K562 (cell line): ENCODE data around the gene HMX2. TPM values are rescaled to one million over a fixed set of nuclear protein-coding genes. Genes with fewer than 3 reads are reported as not detected.
A peak's percentile ranks its signal among the peaks of the same experiment; 100 is the strongest.

Experiments used
- BACH1 ChIP-seq: fragments of 200-800 bp; sonication (Bioruptor generic); IDR thresholded peaks from 2 replicates; pipeline ENCODE4 v1.6.1; 2016; ENCODE audit warnings: missing genetic modification characterization, missing compliant biosample characterization
- ERF ChIP-seq: fragments of 450-650 bp; formaldehyde crosslinking; IDR thresholded peaks from 2 replicates; pipeline ENCODE4 v1.4.0; 2020; ENCODE audit warnings: mild to moderate bottlenecking, mixed read lengths
- FOS ChIP-seq: IDR thresholded peaks from 3 replicates; pipeline ENCODE4 v1.6.1; 2011; ENCODE audit not compliant: insufficient read length; ENCODE audit errors: extremely low read depth
- FOXJ3 ChIP-seq: sonication (generic); formaldehyde crosslinking; IDR thresholded peaks from 2 replicates; pipeline ENCODE4 v1.4.0; 2020; ENCODE audit warnings: mild to moderate bottlenecking, missing genetic modification reagents
- HCFC1 ChIP-seq: IDR thresholded peaks from 2 replicates; pipeline ENCODE4 v1.6.1; 2012; ENCODE audit warnings: low read depth, low read length, improper control_type of control experiment
- HSF4 ChIP-seq: fragments of 250-450 bp; sonication (Bioruptor Pico); IDR thresholded peaks from 2 replicates; pipeline ENCODE4 v2.1.2; 2022; ENCODE audit warnings: mild to moderate bottlenecking, moderate library complexity, borderline replicate concordance
- MTF1 ChIP-seq: fragments of 250-450 bp; sonication (Bioruptor Pico); IDR thresholded peaks from 2 replicates; pipeline ENCODE4 v1.9.0; 2021; ENCODE audit warnings: moderate library complexity, mild to moderate bottlenecking, inconsistent platforms, borderline replicate concordance
- XRCC5 ChIP-seq: fragments of 200-400 bp; formaldehyde crosslinking; IDR thresholded peaks from 2 replicates; pipeline ENCODE4 v1.6.1; 2017; ENCODE audit warnings: low read depth, mild to moderate bottlenecking, low read length
- ZC3H4 ChIP-seq: sonication (generic); formaldehyde crosslinking; IDR thresholded peaks from 2 replicates; pipeline ENCODE4 v1.9.0; 2021; ENCODE audit warnings: missing genetic modification reagents, borderline replicate concordance
- ZFP1 ChIP-seq: fragments of 450-650 bp; formaldehyde crosslinking; IDR thresholded peaks from 2 replicates; pipeline ENCODE4 v1.4.0; 2020; ENCODE audit warnings: mild to moderate bottlenecking, mixed read lengths
- ZNF140 ChIP-seq: fragments of 250-450 bp; sonication (Bioruptor Pico); IDR thresholded peaks from 2 replicates; pipeline ENCODE4 v1.8.0; 2021; ENCODE audit warnings: moderate library complexity, mild to moderate bottlenecking, inconsistent platforms
- ZNF311 ChIP-seq: fragments of 250-450 bp; sonication (Bioruptor Pico); IDR thresholded peaks from 2 replicates; pipeline ENCODE4 v1.4.0; 2020; ENCODE audit warnings: mild to moderate bottlenecking, moderate library complexity
- ZNF79 ChIP-seq: fragments of 250-450 bp; sonication (Bioruptor Pico); IDR thresholded peaks from 2 replicates; pipeline ENCODE4 v1.4.0; 2020; ENCODE audit warnings: low read depth, mild to moderate bottlenecking, moderate library complexity
- polyA plus RNA-seq, 8 experiments: library from polyadenylated mRNA; depleted of rRNA in 4 of 8; stranded (reverse) in 5 of 8; unstranded in 3 of 8; fragments of >200 nt; fragmentation: Nextera tagmentation in 2 of 8; fragmentation: Illumina TruSeq in 1 of 8; extraction: Ambion mirVana in 2 of 8; extraction: Trizol in 1 of 8; gene quantifications; 2 replicates each; pipeline versions ENCODE4 v1.2.1 to v1.2.3, GENCODE V29; 2011 to 2014; ENCODE audit warnings: inconsistent platforms in 1 of 8, missing spikeins in 1 of 8
- total RNA-seq, 7 experiments: library from RNA; depleted of rRNA in 6 of 7; stranded (reverse); fragments of >200 nt in 6 of 7; fragmentation: Illumina TruSeq in 2 of 7; extraction: Trizol in 2 of 7; gene quantifications; 2 replicates each; pipeline versions ENCODE4 v1.2.1 to v1.2.3, GENCODE V29; 2011 to 2021; ENCODE audit warnings: low replicate concordance in 1 of 7
- TF ChIP-seq, protein P1 (sequence below): fragments of 250-450 bp; sonication (Bioruptor Pico); IDR thresholded peaks from 2 replicates; pipeline ENCODE4 v1.4.0; 2020; ENCODE audit warnings: borderline replicate concordance
- TF ChIP-seq, protein P2 (sequence below): sonication (generic); formaldehyde crosslinking; IDR thresholded peaks from 2 replicates; pipeline ENCODE4 v1.8.0; 2023; ENCODE audit warnings: missing genetic modification reagents, mild to moderate bottlenecking, borderline replicate concordance
- TF ChIP-seq, protein P3 (sequence below): fragments of 450-650 bp; IDR thresholded peaks from 2 replicates; pipeline ENCODE4 v1.6.1; 2018; ENCODE audit warnings: mild to moderate bottlenecking, low read depth; ENCODE audit not compliant: partially characterized antibody
- TF ChIP-seq, protein P4 (sequence below): fragments of 150-350 bp; conservative IDR thresholded peaks from 2 replicates; pipeline ENCODE4 v1.6.1; 2014; ENCODE audit warnings: low read length

Gene HMX2
- total and polyA plus RNA-seq, 9 of the 15 experiments (the other 6 are each of a cell fraction or from before 2014, with no cell fraction given), result 0.07 to 0.58 (median 0.09) TPM; not detected in 2

DNA sequence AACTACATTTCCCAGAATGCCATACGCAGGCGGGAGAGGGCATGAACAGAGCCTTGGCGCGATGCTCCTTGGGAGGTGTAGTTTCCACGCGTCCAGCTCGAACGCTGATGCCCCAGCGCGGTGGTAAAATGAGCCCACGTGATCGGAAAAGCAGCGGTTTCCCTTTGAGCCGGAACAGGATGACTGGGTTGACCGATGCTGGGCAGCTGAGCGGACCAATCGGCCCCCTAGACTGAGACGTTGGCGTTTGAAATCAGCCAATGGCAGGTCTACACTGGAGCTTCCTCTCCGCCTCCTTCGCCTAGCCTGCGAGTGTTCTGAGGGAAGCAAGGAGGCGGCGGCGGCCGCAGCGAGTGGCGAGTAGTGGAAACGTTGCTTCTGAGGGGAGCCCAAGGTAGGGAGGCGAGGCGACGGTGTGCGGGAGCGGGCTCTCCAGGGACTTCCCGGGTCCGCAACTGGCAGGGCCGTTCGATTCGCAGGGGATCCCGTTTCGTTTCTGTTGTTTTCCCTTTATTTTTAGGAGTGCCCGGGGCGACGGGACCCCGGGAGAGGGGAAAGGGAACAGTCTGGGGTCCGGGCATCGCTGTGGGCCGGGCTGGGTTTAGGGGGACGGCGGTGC, 6.3 kb downstream of the HMX2 start, which contains the start of gene BUB3 (continued):
- TF ChIP-seq ZNF140 (CRISPR knock-in tag) (no peak), ZFP1 (CRISPR knock-in tag) (no peak), FOXJ3 (CRISPR knock-in tag) (no peak), MTF1 (CRISPR knock-in tag) (no peak), FOS (peak; percentile 89), BACH1 (tag) (no peak; the same call in 1 of the 2 replicates), HCFC1 (peak; percentile 98), XRCC5 (no peak), ZNF311 (CRISPR knock-in tag) (no peak), ZC3H4 (no peak), ERF (CRISPR knock-in tag) (no peak), ZNF79 (no peak), HSF4 (CRISPR knock-in tag) (no peak)
- TF ChIP-seq, protein P1, sequence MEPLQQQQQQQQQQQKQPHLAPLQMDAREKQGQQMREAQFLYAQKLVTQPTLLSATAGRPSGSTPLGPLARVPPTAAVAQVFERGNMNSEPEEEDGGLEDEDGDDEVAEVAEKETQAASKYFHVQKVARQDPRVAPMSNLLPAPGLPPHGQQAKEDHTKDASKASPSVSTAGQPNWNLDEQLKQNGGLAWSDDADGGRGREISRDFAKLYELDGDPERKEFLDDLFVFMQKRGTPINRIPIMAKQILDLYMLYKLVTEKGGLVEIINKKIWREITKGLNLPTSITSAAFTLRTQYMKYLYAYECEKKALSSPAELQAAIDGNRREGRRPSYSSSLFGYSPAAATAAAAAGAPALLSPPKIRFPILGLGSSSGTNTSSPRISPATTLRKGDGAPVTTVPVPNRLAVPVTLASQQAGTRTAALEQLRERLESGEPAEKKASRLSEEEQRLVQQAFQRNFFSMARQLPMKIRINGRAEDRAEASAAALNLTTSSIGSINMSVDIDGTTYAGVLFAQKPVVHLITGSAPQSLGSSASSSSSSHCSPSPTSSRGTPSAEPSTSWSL (CRISPR knock-in tag), result no peak
- TF ChIP-seq, protein P2, sequence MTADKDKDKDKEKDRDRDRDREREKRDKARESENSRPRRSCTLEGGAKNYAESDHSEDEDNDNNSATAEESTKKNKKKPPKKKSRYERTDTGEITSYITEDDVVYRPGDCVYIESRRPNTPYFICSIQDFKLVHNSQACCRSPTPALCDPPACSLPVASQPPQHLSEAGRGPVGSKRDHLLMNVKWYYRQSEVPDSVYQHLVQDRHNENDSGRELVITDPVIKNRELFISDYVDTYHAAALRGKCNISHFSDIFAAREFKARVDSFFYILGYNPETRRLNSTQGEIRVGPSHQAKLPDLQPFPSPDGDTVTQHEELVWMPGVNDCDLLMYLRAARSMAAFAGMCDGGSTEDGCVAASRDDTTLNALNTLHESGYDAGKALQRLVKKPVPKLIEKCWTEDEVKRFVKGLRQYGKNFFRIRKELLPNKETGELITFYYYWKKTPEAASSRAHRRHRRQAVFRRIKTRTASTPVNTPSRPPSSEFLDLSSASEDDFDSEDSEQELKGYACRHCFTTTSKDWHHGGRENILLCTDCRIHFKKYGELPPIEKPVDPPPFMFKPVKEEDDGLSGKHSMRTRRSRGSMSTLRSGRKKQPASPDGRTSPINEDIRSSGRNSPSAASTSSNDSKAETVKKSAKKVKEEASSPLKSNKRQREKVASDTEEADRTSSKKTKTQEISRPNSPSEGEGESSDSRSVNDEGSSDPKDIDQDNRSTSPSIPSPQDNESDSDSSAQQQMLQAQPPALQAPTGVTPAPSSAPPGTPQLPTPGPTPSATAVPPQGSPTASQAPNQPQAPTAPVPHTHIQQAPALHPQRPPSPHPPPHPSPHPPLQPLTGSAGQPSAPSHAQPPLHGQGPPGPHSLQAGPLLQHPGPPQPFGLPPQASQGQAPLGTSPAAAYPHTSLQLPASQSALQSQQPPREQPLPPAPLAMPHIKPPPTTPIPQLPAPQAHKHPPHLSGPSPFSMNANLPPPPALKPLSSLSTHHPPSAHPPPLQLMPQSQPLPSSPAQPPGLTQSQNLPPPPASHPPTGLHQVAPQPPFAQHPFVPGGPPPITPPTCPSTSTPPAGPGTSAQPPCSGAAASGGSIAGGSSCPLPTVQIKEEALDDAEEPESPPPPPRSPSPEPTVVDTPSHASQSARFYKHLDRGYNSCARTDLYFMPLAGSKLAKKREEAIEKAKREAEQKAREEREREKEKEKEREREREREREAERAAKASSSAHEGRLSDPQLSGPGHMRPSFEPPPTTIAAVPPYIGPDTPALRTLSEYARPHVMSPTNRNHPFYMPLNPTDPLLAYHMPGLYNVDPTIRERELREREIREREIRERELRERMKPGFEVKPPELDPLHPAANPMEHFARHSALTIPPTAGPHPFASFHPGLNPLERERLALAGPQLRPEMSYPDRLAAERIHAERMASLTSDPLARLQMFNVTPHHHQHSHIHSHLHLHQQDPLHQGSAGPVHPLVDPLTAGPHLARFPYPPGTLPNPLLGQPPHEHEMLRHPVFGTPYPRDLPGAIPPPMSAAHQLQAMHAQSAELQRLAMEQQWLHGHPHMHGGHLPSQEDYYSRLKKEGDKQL, result no peak
- TF ChIP-seq, protein P3, sequence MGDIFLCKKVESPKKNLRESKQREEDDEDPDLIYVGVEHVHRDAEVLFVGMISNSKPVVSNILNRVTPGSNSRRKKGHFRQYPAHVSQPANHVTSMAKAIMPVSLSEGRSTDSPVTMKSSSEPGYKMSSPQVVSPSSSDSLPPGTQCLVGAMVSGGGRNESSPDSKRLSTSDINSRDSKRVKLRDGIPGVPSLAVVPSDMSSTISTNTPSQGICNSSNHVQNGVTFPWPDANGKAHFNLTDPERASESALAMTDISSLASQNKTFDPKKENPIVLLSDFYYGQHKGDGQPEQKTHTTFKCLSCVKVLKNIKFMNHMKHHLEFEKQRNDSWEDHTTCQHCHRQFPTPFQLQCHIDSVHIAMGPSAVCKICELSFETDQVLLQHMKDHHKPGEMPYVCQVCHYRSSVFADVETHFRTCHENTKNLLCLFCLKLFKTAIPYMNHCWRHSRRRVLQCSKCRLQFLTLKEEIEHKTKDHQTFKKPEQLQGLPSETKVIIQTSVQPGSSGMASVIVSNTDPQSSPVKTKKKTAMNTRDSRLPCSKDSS, result no peak
- TF ChIP-seq, protein P4, sequence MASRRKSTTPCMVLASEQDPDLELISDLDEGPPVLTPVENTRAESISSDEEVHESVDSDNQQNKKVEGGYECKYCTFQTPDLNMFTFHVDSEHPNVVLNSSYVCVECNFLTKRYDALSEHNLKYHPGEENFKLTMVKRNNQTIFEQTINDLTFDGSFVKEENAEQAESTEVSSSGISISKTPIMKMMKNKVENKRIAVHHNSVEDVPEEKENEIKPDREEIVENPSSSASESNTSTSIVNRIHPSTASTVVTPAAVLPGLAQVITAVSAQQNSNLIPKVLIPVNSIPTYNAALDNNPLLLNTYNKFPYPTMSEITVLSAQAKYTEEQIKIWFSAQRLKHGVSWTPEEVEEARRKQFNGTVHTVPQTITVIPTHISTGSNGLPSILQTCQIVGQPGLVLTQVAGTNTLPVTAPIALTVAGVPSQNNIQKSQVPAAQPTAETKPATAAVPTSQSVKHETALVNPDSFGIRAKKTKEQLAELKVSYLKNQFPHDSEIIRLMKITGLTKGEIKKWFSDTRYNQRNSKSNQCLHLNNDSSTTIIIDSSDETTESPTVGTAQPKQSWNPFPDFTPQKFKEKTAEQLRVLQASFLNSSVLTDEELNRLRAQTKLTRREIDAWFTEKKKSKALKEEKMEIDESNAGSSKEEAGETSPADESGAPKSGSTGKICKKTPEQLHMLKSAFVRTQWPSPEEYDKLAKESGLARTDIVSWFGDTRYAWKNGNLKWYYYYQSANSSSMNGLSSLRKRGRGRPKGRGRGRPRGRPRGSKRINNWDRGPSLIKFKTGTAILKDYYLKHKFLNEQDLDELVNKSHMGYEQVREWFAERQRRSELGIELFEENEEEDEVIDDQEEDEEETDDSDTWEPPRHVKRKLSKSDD, result no peak
